Measurements from ENCODE around the gene ARSI.

Gene ARSI

GRCh38 chr5:150325426-150325825 is 22.7 kb upstream of the ARSI start:
- no peak for DNase-seq

DNA sequence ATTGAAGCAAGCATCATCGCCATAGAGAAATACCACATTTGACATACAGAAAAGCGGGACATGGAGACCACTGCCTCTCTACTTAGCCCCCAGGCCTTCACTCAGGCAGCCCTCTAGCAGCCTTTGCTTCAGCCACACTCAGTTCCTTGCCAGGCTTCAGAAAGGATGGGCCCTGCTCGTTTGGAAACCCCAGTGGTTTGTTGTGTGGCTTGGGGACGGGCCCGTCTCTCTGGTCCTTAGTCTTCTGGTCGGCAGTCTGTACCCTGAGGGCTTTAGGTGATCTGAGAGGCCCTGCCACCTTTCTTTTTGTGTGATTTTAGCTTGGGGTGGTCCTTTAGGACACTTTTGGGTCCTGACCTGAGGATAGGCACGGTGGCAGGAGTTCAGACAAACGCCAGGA is 21.1 kb upstream of the ARSI start:
- DNase-seq, result no peak

GRCh38 chr5:150323092-150323491 is 20.4 kb upstream of the ARSI start:
- DNase-seq, result no peak

DNA sequence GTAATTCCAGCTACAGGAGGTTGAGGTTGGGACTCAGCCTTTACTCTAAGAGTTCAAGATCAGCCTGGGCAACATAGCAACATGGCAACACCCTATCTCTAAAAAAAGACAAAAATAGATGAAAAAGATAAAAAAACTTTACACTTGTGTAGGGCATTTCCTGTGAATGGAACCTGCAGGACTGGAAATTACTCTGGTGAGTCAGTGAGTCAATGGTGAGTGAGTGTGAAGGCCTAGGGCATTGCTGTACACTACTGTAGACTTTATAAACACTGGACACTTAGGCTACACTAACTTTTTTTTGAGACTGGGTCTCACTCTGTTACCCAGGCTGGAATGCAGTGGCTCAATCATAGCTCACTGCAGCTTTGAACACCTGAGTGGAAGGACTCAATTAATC is 19.5 kb upstream of the ARSI start:
- DNase-seq, result no peak

GRCh38 chr5:150321784-150322183 is 19.1 kb upstream of the ARSI start:
- no peak for DNase-seq

DNA sequence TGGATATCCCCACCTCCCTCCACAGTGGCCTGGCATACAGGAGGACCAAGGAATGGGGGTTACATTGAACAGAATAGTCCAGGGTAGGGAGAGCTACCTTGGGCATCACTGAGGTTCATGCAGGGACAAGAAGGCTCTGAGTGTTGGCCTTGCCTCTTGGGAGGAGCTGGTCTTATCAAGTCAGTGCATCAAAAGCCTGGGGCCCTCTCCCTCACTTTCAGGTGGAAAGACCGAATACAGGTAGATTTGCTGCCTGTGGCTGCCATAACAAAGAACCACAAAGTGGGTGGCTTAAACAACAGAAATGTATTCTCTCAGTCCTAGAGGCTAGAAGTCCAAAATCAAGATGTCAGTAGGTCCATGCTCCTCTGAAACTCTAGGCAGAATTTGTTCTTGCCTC is 18.5 kb upstream of the ARSI start:
- DNase-seq, result no peak

DNA sequence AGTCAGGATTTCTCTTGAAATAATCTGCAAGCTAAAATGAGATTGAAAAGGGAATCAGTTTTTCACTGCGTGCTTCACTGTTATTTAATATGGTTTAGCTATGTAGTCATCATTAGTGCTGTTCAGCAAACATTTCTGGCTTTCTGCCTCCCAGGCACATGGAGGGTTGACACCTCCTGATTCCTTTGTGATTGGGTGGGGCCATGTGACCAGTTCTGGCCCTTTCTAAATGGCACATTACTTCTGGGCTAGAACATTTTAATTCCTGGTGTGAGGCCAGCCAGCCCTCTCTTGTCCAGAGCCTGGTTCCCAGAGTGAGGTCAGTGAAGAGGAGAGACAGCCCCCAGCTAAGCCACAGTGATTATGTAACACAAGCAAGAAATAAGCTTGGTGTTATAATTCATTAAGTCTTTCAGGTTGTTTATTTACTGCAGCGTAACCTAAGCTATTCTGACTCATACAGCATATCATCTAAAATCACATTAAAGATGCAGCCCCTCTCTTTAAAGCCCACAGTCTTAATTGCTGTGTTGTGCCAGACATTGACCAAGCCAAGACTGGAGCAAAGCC is 17.4 kb upstream of the ARSI start:
- DNase-seq, result peak; percentile 52

DNA sequence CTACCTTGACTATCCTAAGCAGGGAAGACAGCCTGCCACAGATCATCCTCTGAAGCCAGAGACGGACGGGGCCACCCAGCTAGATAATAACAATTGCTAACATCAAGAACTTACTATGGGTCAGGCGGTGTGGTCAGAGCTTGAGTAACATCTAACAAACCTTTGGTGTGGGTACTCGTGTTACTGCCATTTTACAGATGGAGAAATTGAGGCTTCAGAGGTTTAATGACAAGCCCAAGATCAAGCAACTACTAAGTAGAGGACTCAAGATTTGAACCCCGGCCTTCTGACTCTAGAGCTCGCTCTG is 16.7 kb upstream of the ARSI start:
- no peak for DNase-seq

DNA sequence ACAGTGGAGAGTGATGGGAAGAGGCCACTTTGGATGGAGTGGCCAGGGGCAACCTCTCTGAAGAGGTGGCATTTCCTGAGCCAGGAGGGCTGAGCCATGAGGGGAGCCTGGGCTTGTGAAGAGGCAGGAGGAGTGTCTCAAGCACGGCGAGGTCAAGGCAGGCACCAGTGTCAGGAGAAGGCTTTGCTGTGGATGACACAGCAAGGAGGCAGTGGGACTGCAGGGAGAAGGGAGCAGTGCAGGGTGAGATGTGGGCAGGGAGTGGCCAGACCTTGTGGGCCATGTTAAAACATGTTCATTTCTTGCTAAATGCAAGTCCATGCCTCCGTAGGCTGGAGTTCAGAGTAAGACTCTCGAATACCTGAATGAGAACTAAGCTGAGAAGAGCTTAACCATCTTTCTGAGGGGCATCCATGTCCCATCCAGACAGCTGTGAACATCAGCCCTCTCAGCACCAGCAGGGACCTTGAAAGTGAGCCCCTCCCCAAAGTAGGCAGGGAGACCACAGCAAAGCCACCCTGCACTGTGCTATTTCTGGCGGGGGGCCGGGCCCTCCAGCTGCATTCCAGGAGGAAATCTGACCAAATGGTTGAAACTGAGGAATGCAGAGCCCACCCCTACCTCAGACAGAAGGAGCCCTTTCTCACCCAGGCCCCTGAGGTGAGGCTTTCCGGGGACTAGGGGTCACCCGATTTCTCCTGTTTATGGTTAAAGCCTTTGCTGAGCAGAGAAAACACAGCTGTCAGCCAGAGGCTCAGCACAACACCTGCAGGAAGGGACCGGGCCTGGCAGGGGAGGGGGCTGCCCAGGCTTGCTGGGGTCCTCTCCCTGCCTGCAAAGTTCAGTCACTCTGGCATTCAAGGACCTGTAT is 16.1 kb upstream of the ARSI start:
- DNase-seq, result no peak

DNA sequence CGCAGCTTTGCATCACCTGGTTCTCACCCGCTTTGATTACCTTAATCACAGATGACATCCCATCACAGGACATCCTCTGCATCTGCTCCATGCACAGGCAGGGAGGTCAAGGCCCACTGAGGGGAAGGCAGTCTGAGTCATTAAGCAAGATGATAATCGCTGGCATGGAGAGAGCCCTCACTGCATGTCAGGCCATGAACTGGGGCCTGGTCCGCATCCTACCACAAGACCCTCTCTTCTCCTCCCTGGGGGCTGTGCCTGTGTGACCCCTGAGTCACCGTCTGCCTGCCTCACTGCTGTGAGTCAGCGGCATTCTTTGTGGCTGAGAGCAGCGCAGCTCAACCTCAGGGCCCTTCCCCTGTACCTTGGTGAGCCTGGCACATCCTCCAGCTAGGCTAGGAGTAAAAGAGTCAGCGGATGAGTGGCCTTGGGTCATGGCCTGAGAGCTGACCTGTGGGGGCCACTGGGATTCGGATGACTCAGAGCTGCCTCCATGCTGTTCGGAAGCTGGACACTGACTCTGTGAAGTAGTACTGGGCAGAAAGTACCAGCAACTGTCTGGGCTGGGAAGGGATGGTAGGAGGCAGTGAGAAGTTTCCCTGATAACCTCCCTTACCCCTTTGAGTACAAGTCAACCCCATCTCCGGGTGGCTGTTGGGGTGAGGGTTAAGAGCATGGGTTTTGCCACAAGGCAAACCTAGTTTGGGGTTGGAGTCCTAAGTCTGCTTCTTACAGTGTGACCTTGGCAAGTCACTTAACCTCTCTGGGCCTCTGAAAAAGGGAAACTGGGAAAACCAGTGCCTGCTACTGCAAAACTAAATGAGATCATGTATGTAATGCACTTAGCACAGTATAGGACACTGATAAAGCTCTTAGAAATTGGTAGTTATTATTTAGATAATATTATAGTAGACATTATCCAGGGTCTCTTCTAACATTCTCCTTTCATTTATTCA is 14.6 kb upstream of the ARSI start:
- DNase-seq, result peak; percentile 93

DNA sequence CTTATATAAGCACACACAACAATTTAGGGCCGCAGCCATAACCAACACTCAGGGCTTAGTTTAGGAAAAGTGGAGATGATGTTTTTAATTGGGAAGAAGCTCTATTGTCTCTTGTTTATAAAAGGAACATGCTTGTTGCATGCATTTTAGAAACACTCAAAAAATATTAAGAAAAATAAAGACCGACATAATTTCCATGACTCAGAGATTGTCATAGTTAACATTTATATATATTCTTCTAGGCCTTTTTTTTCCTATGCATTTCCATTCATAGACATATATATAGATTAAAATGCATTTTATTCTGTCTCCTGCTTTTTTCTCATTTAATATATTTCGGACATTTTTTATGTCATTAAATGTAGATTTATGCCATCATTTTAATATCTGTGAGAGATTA is 13.6 kb upstream of the ARSI start:
- no peak for DNase-seq

- DNase-seq, result no peak
These were observed 12.5 kb upstream of the ARSI start for GRCh38 chr5:150315245-150315644.

DNA sequence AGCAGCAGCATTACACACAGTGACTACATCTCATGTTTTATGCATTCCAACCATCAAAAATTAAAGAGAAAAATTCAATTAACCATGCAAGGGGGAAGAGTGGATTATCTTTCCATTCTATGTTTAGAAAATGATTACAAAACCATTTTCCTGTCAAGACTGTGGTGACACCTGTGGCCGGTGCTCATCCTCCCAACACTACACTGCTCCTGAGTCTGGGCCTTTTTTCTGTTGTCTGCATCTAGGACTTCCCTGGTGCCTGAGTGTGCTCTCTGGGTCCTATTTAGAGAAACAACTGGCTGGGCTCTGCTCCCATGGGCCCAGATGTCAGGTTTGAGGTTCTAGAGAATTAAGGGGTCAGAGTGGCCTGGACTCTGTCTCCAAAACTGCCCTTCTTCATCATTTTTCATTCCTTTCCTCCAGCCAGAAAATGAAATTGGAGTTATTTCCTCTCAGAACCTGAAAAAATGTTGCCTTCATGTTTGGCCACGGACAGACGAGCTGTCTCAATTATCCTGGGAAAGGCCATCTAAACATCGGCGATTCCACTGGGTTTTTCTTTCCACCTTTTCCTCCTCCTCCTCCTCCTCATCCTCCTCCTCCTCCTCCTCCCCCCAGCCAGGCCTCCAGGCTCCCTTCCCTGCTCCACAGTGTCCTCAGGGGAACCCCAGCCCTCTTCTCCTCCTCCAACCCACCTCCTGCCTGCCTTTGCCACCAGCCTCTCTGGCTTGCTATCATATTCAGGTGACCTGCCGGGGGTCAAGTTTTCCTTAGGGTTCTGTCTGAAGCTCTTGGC is 11.4 kb upstream of the ARSI start:
- no peak for DNase-seq

- DNase-seq, result no peak
These were observed 10.8 kb upstream of the ARSI start for GRCh38 chr5:150313501-150313900.

GRCh38 chr5:150312518-150312917 is 9.8 kb upstream of the ARSI start:
- DNase-seq, result no peak

DNA sequence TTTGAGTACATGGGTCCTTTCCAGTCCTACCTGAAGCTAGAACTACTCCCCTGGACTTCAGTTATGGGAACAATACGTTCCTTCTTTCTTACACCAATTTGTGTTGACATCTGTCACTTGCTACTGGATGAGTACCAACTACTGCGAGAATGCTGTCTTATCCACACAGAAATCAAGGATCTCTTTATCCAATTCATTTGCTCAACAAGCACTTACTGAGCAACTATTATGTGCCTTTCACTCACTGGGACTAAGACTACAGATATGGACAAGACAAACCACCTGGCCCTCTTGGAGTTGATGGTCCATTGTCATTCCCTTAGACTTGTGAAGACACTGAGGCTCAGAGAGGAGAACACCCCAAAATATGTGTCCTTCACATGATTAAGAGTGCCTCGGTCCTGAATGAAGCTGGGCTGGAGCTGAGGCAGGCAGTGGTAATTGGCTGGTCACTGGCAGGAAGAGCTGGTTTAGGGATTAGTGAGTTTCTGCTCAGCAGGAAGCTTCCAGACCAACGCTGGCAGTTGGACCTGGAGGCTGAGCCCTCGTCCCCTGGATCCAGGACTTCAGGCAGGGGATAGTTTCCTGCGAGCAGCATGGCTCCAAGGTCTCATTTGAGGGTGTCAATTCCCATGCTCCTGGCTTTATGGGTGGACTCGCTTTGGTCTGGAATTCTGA is 8.4 kb upstream of the ARSI start:
- no peak for DNase-seq

DNA sequence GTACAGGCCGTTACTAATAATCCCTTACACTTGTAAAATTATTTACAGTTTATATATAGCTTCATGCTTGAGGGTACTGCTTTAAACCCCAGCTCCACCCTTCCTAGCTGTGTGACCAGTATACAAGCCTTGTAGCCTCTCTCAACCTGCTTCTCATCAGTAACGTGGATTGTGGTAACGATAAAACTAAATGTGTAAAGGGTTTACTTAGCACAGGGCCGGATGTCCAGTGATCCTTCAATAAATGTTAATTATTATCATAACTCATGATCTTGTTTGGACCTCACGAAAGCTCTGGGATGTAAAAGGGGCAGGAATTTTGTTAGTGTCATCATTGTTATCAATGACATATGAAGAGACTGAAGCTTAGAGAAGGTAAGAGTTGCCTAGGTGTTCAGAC is 7.5 kb upstream of the ARSI start:
- DNase-seq, result no peak

DNA sequence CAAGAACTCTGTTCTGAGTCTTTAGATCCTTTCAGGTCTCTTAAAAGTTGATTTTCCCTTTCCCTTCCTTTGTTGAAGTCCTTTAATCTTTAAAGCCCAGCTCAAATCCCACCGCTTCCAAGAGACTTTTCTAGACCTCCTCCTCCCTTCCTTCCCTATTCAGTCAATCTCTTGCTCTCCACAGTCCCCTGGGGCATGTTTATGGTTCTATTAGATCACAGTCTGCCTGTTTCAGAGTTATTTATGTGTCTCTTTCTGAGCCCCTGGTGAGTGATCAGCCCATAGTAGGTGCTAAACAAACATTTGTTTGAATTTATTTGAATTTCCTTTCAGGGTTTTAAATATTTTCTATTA is 7.2 kb upstream of the ARSI start:
- no peak for DNase-seq

GRCh38 chr5:150309101-150309885 is 6.6 kb upstream of the ARSI start:
- no peak for DNase-seq

DNA sequence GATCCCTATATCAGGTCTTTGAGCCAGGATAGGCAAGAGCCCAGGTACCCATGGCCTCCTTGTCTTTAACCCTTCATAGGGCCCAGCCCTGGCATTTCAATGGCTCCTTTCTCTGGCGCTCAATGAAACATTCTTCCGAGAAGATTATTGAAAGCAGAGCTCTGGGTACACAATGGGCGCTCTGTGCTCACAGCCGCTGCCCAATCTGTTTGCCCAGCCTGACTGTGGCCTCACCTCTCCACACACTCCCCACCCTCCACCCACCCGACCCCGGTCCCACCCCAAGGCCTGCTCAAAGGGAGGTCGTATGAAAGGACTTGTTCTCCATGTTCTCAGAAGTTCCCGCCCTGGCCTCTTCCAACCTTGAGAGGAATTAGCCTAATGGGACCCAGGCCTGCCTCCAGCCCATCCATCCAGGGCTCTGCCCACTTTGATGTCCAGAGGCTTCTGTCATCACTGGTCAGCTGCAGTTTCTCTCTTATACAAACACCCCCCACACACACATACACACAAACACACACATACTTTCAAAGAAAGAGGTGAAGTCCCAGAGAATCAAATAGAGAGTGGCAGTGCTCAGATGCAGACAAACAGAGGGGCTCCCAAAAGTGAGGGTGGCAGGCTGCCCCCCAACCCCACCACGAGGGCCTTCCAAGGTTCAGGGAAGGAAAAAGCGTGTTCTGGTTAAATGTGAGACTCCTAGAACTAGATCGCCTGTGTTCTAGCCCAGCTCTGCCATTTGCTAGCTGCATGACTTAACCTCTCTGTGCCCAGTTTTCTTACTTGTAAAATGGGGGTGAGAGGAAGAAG is 5.1 kb upstream of the ARSI start:
- DNase-seq, result no peak

GRCh38 chr5:150306775-150307174 is 4.1 kb upstream of the ARSI start:
- DNase-seq, result no peak
